ENCODE data around the gene CHIC2.

The CHIC2 gene

DNA sequence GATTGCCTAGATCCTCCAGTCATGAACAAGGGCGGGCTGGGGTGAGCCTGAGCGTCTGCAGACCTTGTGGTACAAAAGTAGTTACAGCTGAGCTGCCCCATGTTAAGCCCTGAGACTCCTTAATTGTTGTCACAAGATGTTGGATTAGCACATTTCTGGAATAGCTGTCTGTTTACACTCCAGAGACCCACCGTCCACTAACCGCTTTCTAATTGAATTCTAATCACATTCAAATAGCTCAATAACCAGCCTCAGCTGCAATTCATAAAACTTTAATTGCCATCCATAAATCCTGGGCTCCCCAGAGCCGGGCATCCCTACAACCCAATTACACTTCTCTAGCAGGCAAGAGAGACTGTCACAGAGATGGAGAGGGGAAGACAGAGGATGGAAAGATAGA lies 34.0 kb upstream of the CHIC2 start:
- H3K4me1 ChIP-seq (ENCODE audit: low read depth, poor library complexity, severe bottlenecking): no peaks in the 10 kb centered on the region
- no peak overlapping the region for H2AFZ ChIP-seq (ENCODE audit: low read depth)
- no peak overlapping the region for H3K9ac ChIP-seq
- no peaks in the 10 kb centered on the region for H3K79me2 ChIP-seq (ENCODE audit: insufficient read depth, low read depth)
- no peak overlapping the region for H3K4me2 ChIP-seq
- H3K36me3 ChIP-seq (ENCODE audit: insufficient read depth): no peaks in the 10 kb centered on the region
- H4K20me1 ChIP-seq (ENCODE audit: insufficient read depth): no peaks in the 10 kb centered on the region
- H3K27me3 ChIP-seq (ENCODE audit: insufficient read depth, low read depth): no peaks in the 10 kb centered on the region
- no peak overlapping the region for H3K27ac ChIP-seq
- TF ChIP-seq, protein P1, sequence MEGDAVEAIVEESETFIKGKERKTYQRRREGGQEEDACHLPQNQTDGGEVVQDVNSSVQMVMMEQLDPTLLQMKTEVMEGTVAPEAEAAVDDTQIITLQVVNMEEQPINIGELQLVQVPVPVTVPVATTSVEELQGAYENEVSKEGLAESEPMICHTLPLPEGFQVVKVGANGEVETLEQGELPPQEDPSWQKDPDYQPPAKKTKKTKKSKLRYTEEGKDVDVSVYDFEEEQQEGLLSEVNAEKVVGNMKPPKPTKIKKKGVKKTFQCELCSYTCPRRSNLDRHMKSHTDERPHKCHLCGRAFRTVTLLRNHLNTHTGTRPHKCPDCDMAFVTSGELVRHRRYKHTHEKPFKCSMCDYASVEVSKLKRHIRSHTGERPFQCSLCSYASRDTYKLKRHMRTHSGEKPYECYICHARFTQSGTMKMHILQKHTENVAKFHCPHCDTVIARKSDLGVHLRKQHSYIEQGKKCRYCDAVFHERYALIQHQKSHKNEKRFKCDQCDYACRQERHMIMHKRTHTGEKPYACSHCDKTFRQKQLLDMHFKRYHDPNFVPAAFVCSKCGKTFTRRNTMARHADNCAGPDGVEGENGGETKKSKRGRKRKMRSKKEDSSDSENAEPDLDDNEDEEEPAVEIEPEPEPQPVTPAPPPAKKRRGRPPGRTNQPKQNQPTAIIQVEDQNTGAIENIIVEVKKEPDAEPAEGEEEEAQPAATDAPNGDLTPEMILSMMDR (conservative IDR thresholded peaks at IDR 0.05; ENCODE audit: low read depth, low read length): no peak
- H3K4me3 ChIP-seq (IDR thresholded peaks at IDR 0.05; ENCODE audit: insufficient read depth, low read depth, low read length): no peak overlapping the region

DNA sequence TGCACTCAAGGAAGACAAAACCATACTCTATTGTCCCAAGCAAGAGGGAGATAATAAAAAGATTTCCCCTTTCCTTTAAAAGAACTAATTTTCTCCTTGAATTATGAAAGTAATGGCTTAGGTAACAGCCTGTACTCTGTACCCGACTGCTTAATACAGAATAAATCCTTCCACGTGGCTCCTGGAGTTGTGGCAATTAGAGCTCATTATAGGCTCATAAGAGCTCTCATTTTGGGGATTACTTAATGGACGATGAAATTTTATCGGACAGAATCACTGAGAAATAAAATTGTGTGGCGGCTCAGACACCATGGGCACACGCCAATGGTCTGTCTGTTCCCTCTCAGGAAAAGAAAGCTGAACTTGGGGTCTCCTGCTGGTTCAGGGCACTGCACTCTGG lies 32.7 kb upstream of the CHIC2 start:
- Histone ChIP-seq H3K9ac (no peak overlapping the region), H2AFZ (ENCODE audit: low read depth) (no peak overlapping the region), H3K27ac (no peak overlapping the region), H3K36me3 (ENCODE audit: insufficient read depth) (no peaks in the 10 kb centered on the region), H3K4me1 (ENCODE audit: low read depth, poor library complexity, severe bottlenecking) (peaks cover 4% of the 10 kb centered on the region), H3K4me2 (no peak overlapping the region), H4K20me1 (ENCODE audit: insufficient read depth) (no peaks in the 10 kb centered on the region), H3K79me2 (ENCODE audit: insufficient read depth, low read depth) (no peaks in the 10 kb centered on the region), H3K4me3 (IDR thresholded peaks at IDR 0.05; ENCODE audit: insufficient read depth, low read depth, low read length) (no peak overlapping the region), H3K27me3 (ENCODE audit: insufficient read depth, low read depth) (no peaks in the 10 kb centered on the region)
- TF ChIP-seq, protein P1 (conservative IDR thresholded peaks at IDR 0.05; ENCODE audit: low read depth, low read length): no peak

DNA sequence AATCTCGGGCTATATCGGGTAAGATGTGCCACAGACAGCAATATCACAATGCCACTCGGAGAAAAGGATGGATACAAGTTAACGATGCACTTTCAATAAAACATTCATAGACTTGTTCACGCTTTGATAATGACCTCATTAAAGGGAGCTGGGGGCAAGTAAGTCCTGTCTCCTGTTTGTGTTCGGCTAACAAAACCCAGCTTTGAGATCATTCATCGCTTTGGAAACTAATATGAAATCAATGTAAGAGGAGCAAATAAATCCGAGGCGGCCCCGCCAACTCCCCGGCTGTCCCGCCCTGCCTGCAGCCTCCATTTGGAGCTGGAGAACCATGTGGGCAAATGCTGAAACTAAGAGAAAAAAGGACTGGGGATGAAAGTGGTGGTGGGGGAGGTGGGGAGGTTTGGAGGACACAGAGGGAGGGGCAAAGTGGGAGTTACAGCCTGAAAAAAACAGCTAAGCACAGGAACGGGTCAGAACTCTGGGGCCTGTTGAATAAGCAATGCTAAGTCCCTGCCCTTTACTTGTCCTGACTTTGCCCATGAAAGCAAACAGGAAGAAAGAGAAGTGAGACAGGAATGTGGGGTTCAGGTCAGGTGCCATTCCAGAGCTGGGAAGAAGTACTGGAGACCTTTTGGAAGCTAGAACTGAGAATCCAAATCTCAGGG lies 32.0 kb upstream of the CHIC2 start:
- no peaks in the 10 kb centered on the region for H3K27me3 ChIP-seq (ENCODE audit: insufficient read depth, low read depth)
- H3K4me3 ChIP-seq (IDR thresholded peaks at IDR 0.05; ENCODE audit: insufficient read depth, low read depth, low read length): no peak overlapping the region
- no peak overlapping the region for H3K9ac ChIP-seq
- H3K79me2 ChIP-seq (ENCODE audit: insufficient read depth, low read depth): no peaks in the 10 kb centered on the region
- H3K36me3 ChIP-seq (ENCODE audit: insufficient read depth): no peaks in the 10 kb centered on the region
- peaks cover 5% of the 10 kb centered on the region for H3K4me1 ChIP-seq (ENCODE audit: low read depth, poor library complexity, severe bottlenecking)
- no peak overlapping the region for H3K27ac ChIP-seq
- H2AFZ ChIP-seq (ENCODE audit: low read depth): no peak overlapping the region
- TF ChIP-seq, protein P1 (conservative IDR thresholded peaks at IDR 0.05; ENCODE audit: low read depth, low read length): no peak
- no peaks in the 10 kb centered on the region for H4K20me1 ChIP-seq (ENCODE audit: insufficient read depth)
- H3K4me2 ChIP-seq: no peak overlapping the region

DNA sequence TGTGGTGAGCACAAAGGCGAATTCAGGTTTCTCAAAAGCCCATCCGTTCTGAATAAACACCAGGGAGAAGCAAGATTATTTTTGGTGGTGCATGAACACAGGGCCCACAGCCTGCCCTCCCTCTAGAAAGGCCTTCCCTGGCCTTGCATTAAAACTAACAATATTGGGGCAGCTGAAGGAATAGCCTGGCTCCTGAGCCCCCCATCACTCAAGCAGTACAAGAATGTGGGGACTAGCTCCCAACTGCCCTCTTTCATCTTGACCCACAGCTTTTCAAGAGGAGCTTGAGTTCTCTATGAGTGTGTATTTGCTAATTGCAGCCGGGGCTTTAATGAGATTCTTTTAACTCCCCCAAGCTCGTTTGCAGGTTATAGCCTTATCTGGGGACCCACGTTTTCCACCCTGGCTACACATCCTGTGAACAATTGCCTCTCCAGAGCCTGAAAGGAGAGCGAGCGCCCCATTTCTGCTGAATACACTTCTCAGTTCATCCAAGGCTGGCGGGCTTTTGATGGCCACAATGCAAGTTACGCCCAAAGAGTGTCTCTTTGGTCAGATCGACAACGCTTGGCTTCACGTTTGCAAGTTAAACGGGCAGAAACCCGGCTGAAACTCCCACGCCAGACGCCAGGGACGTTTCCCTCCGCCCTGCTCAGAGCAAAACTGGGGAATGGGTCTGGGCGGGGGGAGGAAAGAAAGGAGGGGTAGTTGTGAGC lies 30.9 kb upstream of the CHIC2 start:
- TF ChIP-seq, protein P1 (conservative IDR thresholded peaks at IDR 0.05; ENCODE audit: low read depth, low read length): no peak
- Histone ChIP-seq H3K27me3 (ENCODE audit: insufficient read depth, low read depth) (no peaks in the 10 kb centered on the region), H3K79me2 (ENCODE audit: insufficient read depth, low read depth) (no peaks in the 10 kb centered on the region), H2AFZ (ENCODE audit: low read depth) (no peak overlapping the region), H3K27ac (no peak overlapping the region), H3K4me2 (no peak overlapping the region), H3K4me3 (IDR thresholded peaks at IDR 0.05; ENCODE audit: insufficient read depth, low read depth, low read length) (no peak overlapping the region), H3K9ac (no peak overlapping the region), H3K36me3 (ENCODE audit: insufficient read depth) (no peaks in the 10 kb centered on the region), H4K20me1 (ENCODE audit: insufficient read depth) (no peaks in the 10 kb centered on the region), H3K4me1 (ENCODE audit: low read depth, poor library complexity, severe bottlenecking) (peaks cover 5% of the 10 kb centered on the region)
